ENCODE data around the gene TPP2. TPM values are rescaled to one million over a fixed set of nuclear protein-coding genes. Genes with fewer than 3 reads are reported as not detected.

Gene TPP2
- polyA plus RNA-seq, 1 donor from 2014 or later = 45.4 TPM

GRCh38 chr13:102599426-102600012, 2.7 kb downstream of the TPP2 start:
- H2AFZ ChIP-seq (ENCODE audit: low read depth, low read length) = no peak overlapping the region
- peak overlapping the region; percentile 86 for H3K4me2 ChIP-seq (ENCODE audit: low read length)
- no peaks in the 10 kb centered on the region for H3K36me3 ChIP-seq (ENCODE audit: insufficient read depth, low read length)
- H3K4me3 ChIP-seq (ENCODE audit: low read length) = peak overlapping the region; percentile 77
- H3K79me2 ChIP-seq (replicated peaks; ENCODE audit: insufficient read depth, low read length) = peaks cover 64% of the 10 kb centered on the region
- no peaks in the 10 kb centered on the region for H3K9me3 ChIP-seq (ENCODE audit: low read length)
- H3K9me2 ChIP-seq (ENCODE audit: insufficient read depth, low read length) = no peaks in the 10 kb centered on the region
- H3K27ac ChIP-seq (ENCODE audit: low read length) = no peak overlapping the region
- H3K27me3 ChIP-seq (ENCODE audit: insufficient read depth, low read depth, low read length) = no peaks in the 10 kb centered on the region
- no peaks in the 10 kb centered on the region for H3F3A ChIP-seq (ENCODE audit: insufficient read depth, low read length, poor library complexity, severe bottlenecking)
- no peak for TF ChIP-seq TAF1 (IDR thresholded peaks at IDR 0.05; ENCODE audit: low read depth)
- no peak for TF ChIP-seq CTCF (IDR thresholded peaks at IDR 0.05; ENCODE audit: poor library complexity, severe bottlenecking)
- TF ChIP-seq REST (IDR thresholded peaks at IDR 0.05; ENCODE audit: borderline replicate concordance) = no peak
- TF ChIP-seq RAD21 (conservative IDR thresholded peaks at IDR 0.05) = no peak
- TF ChIP-seq SMC3 (conservative IDR thresholded peaks at IDR 0.05; ENCODE audit: poor library complexity) = no peak
- TF ChIP-seq EP300 (conservative IDR thresholded peaks at IDR 0.05; ENCODE audit: poor library complexity, severe bottlenecking) = no peak
- TF ChIP-seq POLR2AphosphoS5 (IDR thresholded peaks at IDR 0.05) = no peak
- TF ChIP-seq EZH2 (IDR thresholded peaks at IDR 0.05; ENCODE audit: borderline replicate concordance, insufficient read depth, low read length, poor library complexity, severe bottlenecking) = no peak
- no peak for TF ChIP-seq MXI1 (conservative IDR thresholded peaks at IDR 0.05; ENCODE audit: poor library complexity, severe bottlenecking)
- no peaks in the 10 kb centered on the region for H4K20me1 ChIP-seq (ENCODE audit: insufficient read depth)
- no peak overlapping the region for H3K9ac ChIP-seq (ENCODE audit: low read length)

GRCh38 chr13:102606537-102607309, 9.9 kb downstream of the TPP2 start:
- no peaks in the 10 kb centered on the region for H3F3A ChIP-seq (ENCODE audit: insufficient read depth, low read length, poor library complexity, severe bottlenecking)
- no peak overlapping the region for H3K4me3 ChIP-seq (ENCODE audit: low read length)
- H3K9ac ChIP-seq (ENCODE audit: low read length) = no peak overlapping the region
- TF ChIP-seq EZH2 (IDR thresholded peaks at IDR 0.05; ENCODE audit: borderline replicate concordance, insufficient read depth, low read length, poor library complexity, severe bottlenecking) = no peak
- TF ChIP-seq EP300 (conservative IDR thresholded peaks at IDR 0.05; ENCODE audit: poor library complexity, severe bottlenecking) = no peak
- H3K79me2 ChIP-seq (replicated peaks; ENCODE audit: insufficient read depth, low read length) = peaks cover 19% of the 10 kb centered on the region
- no peak overlapping the region for H2AFZ ChIP-seq (ENCODE audit: low read depth, low read length)
- H4K20me1 ChIP-seq (ENCODE audit: insufficient read depth) = no peaks in the 10 kb centered on the region
- H3K27me3 ChIP-seq (ENCODE audit: insufficient read depth, low read depth, low read length) = no peaks in the 10 kb centered on the region
- H3K36me3 ChIP-seq (ENCODE audit: insufficient read depth, low read length) = peaks cover 3% of the 10 kb centered on the region
- H3K9me2 ChIP-seq (ENCODE audit: insufficient read depth, low read length) = no peaks in the 10 kb centered on the region
- H3K27ac ChIP-seq (ENCODE audit: low read length) = no peak overlapping the region
- no peak overlapping the region for H3K4me2 ChIP-seq (ENCODE audit: low read length)
- no peaks in the 10 kb centered on the region for H3K9me3 ChIP-seq (ENCODE audit: low read length)

Data from neural cell (in vitro differentiated cells).